Coronary artery (tissue), 2 donors: Measurements from ENCODE around the gene SLC7A11.

Experiments used
- DNase-seq: peaks from one replicate; pipeline ENCODE4 v3.0.0-alpha.2; 2017; ENCODE audit warnings: low spot score
- H3K27ac ChIP-seq, 2 donors: fragments of 200-600 bp; sonication (generic); one replicate each; pipeline ENCODE4 v1.5.1; 2016 to 2019
- H3K4me3 ChIP-seq: fragments of 200-600 bp; sonication (generic); 2 replicates; pipeline ENCODE4 v1.5.1; 2016; ENCODE audit warnings: mild to moderate bottlenecking, moderate library complexity
- TF ChIP-seq, protein P1 (sequence below): fragments of 200-600 bp; sonication (generic); IDR thresholded peaks from one replicate; pipeline ENCODE4 v1.5.1; 2019; ENCODE audit warnings: antibody characterized with exemption

SLC7A11 gene

GRCh38 chr4:138174981-138175794 lies 67.0 kb downstream of the SLC7A11 start:
- TF ChIP-seq, protein P1, sequence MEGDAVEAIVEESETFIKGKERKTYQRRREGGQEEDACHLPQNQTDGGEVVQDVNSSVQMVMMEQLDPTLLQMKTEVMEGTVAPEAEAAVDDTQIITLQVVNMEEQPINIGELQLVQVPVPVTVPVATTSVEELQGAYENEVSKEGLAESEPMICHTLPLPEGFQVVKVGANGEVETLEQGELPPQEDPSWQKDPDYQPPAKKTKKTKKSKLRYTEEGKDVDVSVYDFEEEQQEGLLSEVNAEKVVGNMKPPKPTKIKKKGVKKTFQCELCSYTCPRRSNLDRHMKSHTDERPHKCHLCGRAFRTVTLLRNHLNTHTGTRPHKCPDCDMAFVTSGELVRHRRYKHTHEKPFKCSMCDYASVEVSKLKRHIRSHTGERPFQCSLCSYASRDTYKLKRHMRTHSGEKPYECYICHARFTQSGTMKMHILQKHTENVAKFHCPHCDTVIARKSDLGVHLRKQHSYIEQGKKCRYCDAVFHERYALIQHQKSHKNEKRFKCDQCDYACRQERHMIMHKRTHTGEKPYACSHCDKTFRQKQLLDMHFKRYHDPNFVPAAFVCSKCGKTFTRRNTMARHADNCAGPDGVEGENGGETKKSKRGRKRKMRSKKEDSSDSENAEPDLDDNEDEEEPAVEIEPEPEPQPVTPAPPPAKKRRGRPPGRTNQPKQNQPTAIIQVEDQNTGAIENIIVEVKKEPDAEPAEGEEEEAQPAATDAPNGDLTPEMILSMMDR = no peak
- no peak overlapping the region for H3K27ac ChIP-seq
- DNase-seq = no peak
- no peak overlapping the region for H3K4me3 ChIP-seq

DNA sequence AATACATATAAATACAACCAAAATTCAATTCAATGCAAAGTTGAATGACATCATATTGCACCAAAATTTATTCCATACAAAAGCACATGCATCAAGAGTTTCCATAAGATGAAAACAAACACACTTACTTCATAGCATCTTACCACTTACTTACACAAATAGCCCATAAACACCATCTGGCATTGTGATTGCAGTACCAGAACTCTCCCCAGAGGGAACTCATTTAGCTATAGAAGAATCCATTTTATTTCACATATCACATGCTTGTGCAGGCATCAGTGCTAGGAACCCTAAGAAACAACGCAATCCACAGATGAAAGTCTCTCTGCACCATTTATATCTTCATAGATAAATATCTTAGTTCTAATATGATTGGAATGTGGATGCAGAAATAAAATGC lies 77.9 kb downstream of the SLC7A11 start:
- DNase-seq = no peak
- TF ChIP-seq, protein P1 = no peak
- no peak overlapping the region for H3K27ac ChIP-seq
- H3K4me3 ChIP-seq = no peak overlapping the region

- TF ChIP-seq, protein P1 = no peak
- DNase-seq = no peak
- no peak overlapping the region for H3K27ac ChIP-seq
- H3K4me3 ChIP-seq = no peak overlapping the region
These were observed 79.0 kb downstream of the SLC7A11 start for GRCh38 chr4:138163171-138163570.

- TF ChIP-seq, protein P1 = no peak
- H3K27ac ChIP-seq = no peak overlapping the region
These were observed 79.9 kb downstream of the SLC7A11 start for GRCh38 chr4:138162259-138162658.

GRCh38 chr4:138161351-138161750 lies 80.8 kb downstream of the SLC7A11 start:
- TF ChIP-seq, protein P1 = no peak
- no peak overlapping the region for H3K4me3 ChIP-seq
- no peak overlapping the region for H3K27ac ChIP-seq
- DNase-seq = no peak

More at GRCh38 chr4:138162259-138162658, 79.9 kb downstream of the SLC7A11 start:
- DNase-seq = no peak
- H3K4me3 ChIP-seq = no peak overlapping the region

GRCh38 chr4:138158746-138159297 lies 83.3 kb downstream of the SLC7A11 start:
- H3K27ac ChIP-seq = no peak overlapping the region
- TF ChIP-seq, protein P1 = no peak
- H3K4me3 ChIP-seq = no peak overlapping the region
- DNase-seq = no peak

DNA sequence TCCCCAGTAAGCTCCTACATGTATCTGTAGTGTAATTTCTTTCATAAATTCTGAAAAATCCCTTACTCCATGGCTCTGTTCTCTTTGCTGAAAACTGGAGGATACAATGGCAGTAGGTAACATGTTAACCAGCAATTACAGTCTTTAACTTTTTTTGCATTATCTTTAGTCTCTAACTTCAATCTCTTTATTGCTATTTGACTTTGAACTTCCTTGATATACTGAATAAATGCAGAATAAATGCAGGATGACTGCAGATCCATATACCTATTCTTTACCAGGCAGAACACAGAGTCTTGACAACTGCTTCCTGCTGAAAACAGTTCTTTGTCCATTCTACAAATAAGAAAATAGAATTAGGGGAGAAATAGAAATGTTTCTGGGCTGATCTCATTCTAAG lies 101.3 kb downstream of the SLC7A11 start:
- no peak for DNase-seq
- Histone ChIP-seq H3K27ac (no peak overlapping the region), H3K4me3 (no peak overlapping the region)
- TF ChIP-seq, protein P1 = no peak
